PC-3 (cell line): ENCODE measurements around the gene SOX5.

Experiments used
- CTCF ChIP-seq: fragments of 300-600 bp; sonication (generic); conservative IDR thresholded peaks from 2 replicates; pipeline ENCODE4 v1.5.1; 2017; ENCODE audit warnings: antibody characterized with exemption, low read depth, mild to moderate bottlenecking, low read length
- EZH2 ChIP-seq: fragments of 300-600 bp; sonication (generic); IDR thresholded peaks from one replicate; pipeline ENCODE4 v1.6.1; 2017; ENCODE audit warnings: antibody characterized with exemption, mild to moderate bottlenecking, low read length; ENCODE audit not compliant: unreplicated experiment
- EZH2phosphoT487 ChIP-seq: fragments of 300-600 bp; sonication (generic); IDR thresholded peaks from 2 replicates; pipeline ENCODE4 v1.6.1; 2018; ENCODE audit warnings: mild to moderate bottlenecking, antibody characterized with exemption, low read length, borderline replicate concordance

GRCh38 chr12:23731035-23731434, 218.4 kb downstream of the SOX5 start:
- TF ChIP-seq CTCF = no peak
- TF ChIP-seq EZH2phosphoT487 = no peak
- no peak for TF ChIP-seq EZH2
